Loucy (cell line): Measurements from ENCODE around the gene RPL7L1.
A peak's percentile ranks its signal among the peaks of the same experiment; 100 is the strongest.

Experiments used
- H2AFZ ChIP-seq: fragments of 200-600 bp; sonication (generic); 2 replicates; pipeline ENCODE4 v1.6.0; 2016; ENCODE audit warnings: antibody characterized with exemption, mild to moderate bottlenecking, low read length, moderate library complexity
- H3F3A ChIP-seq: fragments of 200-600 bp; 2 replicates; pipeline ENCODE4 v1.6.0; 2016; ENCODE audit warnings: antibody characterized with exemption, low read depth, mild to moderate bottlenecking
- H3K27me3 ChIP-seq: fragments of 200-600 bp; sonication (generic); 2 replicates; pipeline ENCODE4 v1.6.1; 2014; ENCODE audit warnings: low read length, mild to moderate bottlenecking; ENCODE audit not compliant: insufficient read depth, poor library complexity, severe bottlenecking
- H3K36me3 ChIP-seq: fragments of 200-600 bp; sonication (generic); 2 replicates; pipeline ENCODE4 v1.6.1; 2016; ENCODE audit warnings: low read length; ENCODE audit not compliant: insufficient read depth
- H3K4me1 ChIP-seq: fragments of 200-600 bp; sonication (generic); 2 replicates; pipeline ENCODE4 v1.5.1; 2014; ENCODE audit warnings: low read length, mild to moderate bottlenecking; ENCODE audit not compliant: insufficient read depth, poor library complexity, severe bottlenecking
- H3K4me2 ChIP-seq: fragments of 200-600 bp; sonication (generic); 2 replicates; pipeline ENCODE4 v1.6.0; 2014; ENCODE audit warnings: antibody characterized with exemption, low read length, low read depth, mild to moderate bottlenecking; ENCODE audit not compliant: poor library complexity, severe bottlenecking
- H3K4me3 ChIP-seq: fragments of 200-600 bp; sonication (generic); 2 replicates; pipeline ENCODE4 v1.5.1; 2014; ENCODE audit warnings: low read length, mild to moderate bottlenecking, mixed read lengths; ENCODE audit not compliant: poor library complexity, severe bottlenecking
- H3K79me2 ChIP-seq: fragments of 200-600 bp; sonication (generic); 2 replicates; pipeline ENCODE4 v1.6.1; 2014; ENCODE audit warnings: low read length; ENCODE audit not compliant: insufficient read depth
- H3K9ac ChIP-seq: fragments of 200-600 bp; sonication (generic); 2 replicates; pipeline ENCODE4 v1.6.0; 2014; ENCODE audit warnings: mild to moderate bottlenecking, low read depth, low read length, moderate library complexity; ENCODE audit not compliant: poor library complexity, severe bottlenecking
- H3K9me2 ChIP-seq: fragments of 200-600 bp; sonication (generic); replicated peaks from 2 replicates; pipeline ENCODE4 v1.6.1; 2016; ENCODE audit warnings: low read depth, low read length, mixed read lengths
- H3K9me3 ChIP-seq: fragments of 200-600 bp; sonication (generic); 2 replicates; pipeline ENCODE4 v1.6.1; 2014; ENCODE audit warnings: mild to moderate bottlenecking, antibody characterized with exemption, low read length, low read depth; ENCODE audit not compliant: insufficient read depth
- H4K20me1 ChIP-seq: fragments of 200-600 bp; sonication (generic); 2 replicates; pipeline ENCODE4 v1.6.0; 2014; ENCODE audit warnings: antibody characterized with exemption, low read length, mild to moderate bottlenecking; ENCODE audit not compliant: insufficient read depth, poor library complexity, severe bottlenecking
- CTCF ChIP-seq: fragments of 200-600 bp; sonication (generic); conservative IDR thresholded peaks from 2 replicates; pipeline ENCODE4 v1.5.1; 2014; ENCODE audit warnings: mild to moderate bottlenecking, antibody characterized with exemption, low read length
- EZH2phosphoT487 ChIP-seq: fragments of 200-600 bp; IDR thresholded peaks from 2 replicates; pipeline ENCODE4 v1.6.1; 2018; ENCODE audit warnings: antibody characterized with exemption, mild to moderate bottlenecking, moderate library complexity, borderline replicate concordance

Gene RPL7L1

GRCh38 chr6:42879372-42880239 is at the start of gene RPL7L1:
RPL7L1 (plus strand) TSS chr6:42879616; CDS start chr6:42879911, 295 bp downstream.
- no peaks in the 10 kb centered on the region for H3F3A ChIP-seq
- peaks cover 7% of the 10 kb centered on the region for H3K27me3 ChIP-seq
- peaks cover 31% of the 10 kb centered on the region for H4K20me1 ChIP-seq
- no peaks in the 10 kb centered on the region for H3K9me3 ChIP-seq
- peak within 1 kb of the TSS; percentile 97 for H3K4me3 ChIP-seq
- H3K79me2 ChIP-seq: peaks cover 49% of the 10 kb centered on the region
- peak within 1 kb of the TSS; percentile 97 for H3K9ac ChIP-seq
- peak within 1 kb of the TSS; percentile 75 for H3K4me2 ChIP-seq
- peaks cover 18% of the 10 kb centered on the region; the same call in 1 of the 2 replicates for H3K36me3 ChIP-seq
- TF ChIP-seq EZH2phosphoT487: no peak
- TF ChIP-seq CTCF: no peak
- H3K9me2 ChIP-seq: no peaks in the 10 kb centered on the region
- peak within 1 kb of the TSS; percentile 82 for H2AFZ ChIP-seq
- H3K4me1 ChIP-seq: peaks cover 11% of the 10 kb centered on the region

GRCh38 chr6:42831237-42831636 is 48.2 kb upstream of the RPL7L1 start:
- H3K4me2 ChIP-seq: no peak overlapping the region
- no peaks in the 10 kb centered on the region for H3K9me2 ChIP-seq
- H3K27me3 ChIP-seq: no peaks in the 10 kb centered on the region
- no peak overlapping the region for H3K9ac ChIP-seq
- TF ChIP-seq EZH2phosphoT487 (no peak), CTCF (no peak)
- no peaks in the 10 kb centered on the region for H3K4me1 ChIP-seq
- H2AFZ ChIP-seq: no peak overlapping the region
- peaks cover 27% of the 10 kb centered on the region; the same call in 1 of the 2 replicates for H3K36me3 ChIP-seq
- H3F3A ChIP-seq: no peaks in the 10 kb centered on the region
- H3K79me2 ChIP-seq: no peaks in the 10 kb centered on the region
- H3K4me3 ChIP-seq: no peak overlapping the region
- no peaks in the 10 kb centered on the region for H4K20me1 ChIP-seq
- no peaks in the 10 kb centered on the region for H3K9me3 ChIP-seq

GRCh38 chr6:42834056-42834455 is 45.4 kb upstream of the RPL7L1 start:
- H3K9ac ChIP-seq: no peak overlapping the region
- TF ChIP-seq EZH2phosphoT487 (no peak), CTCF (no peak)

More at GRCh38 chr6:42834056-42834455, 45.4 kb upstream of the RPL7L1 start:
- H3K4me3 ChIP-seq: no peak overlapping the region
- no peaks in the 10 kb centered on the region for H3K27me3 ChIP-seq
- no peaks in the 10 kb centered on the region for H3K79me2 ChIP-seq
- H3K9me3 ChIP-seq: no peaks in the 10 kb centered on the region
- H3K9me2 ChIP-seq: no peaks in the 10 kb centered on the region
- H3K4me2 ChIP-seq: no peak overlapping the region
- no peaks in the 10 kb centered on the region for H3F3A ChIP-seq
- peaks cover 10% of the 10 kb centered on the region; the same call in 1 of the 2 replicates for H3K36me3 ChIP-seq
- H4K20me1 ChIP-seq: no peaks in the 10 kb centered on the region
- H3K4me1 ChIP-seq: no peaks in the 10 kb centered on the region
- no peak overlapping the region for H2AFZ ChIP-seq
